Ureter (tissue), 1 donor: ENCODE results near the gene POC1A. TPM values are rescaled to one million over a fixed set of nuclear protein-coding genes. Genes with fewer than 3 reads are reported as not detected.

ENCODE experiments used
- DNase-seq: peaks from one replicate; pipeline ENCODE4 v3.0.0-alpha.2; 2020; ENCODE audit warnings: low spot score
- total RNA-seq: library from RNA; stranded (reverse); gene quantifications from one replicate; pipeline ENCODE4 v1.2.4, GENCODE V29; 2023
- donor health status: DM: yes; HTN: yes; CAD: no.

The POC1A gene
- total RNA-seq, 1 donor from 2014 or later = 3.6 TPM

DNA sequence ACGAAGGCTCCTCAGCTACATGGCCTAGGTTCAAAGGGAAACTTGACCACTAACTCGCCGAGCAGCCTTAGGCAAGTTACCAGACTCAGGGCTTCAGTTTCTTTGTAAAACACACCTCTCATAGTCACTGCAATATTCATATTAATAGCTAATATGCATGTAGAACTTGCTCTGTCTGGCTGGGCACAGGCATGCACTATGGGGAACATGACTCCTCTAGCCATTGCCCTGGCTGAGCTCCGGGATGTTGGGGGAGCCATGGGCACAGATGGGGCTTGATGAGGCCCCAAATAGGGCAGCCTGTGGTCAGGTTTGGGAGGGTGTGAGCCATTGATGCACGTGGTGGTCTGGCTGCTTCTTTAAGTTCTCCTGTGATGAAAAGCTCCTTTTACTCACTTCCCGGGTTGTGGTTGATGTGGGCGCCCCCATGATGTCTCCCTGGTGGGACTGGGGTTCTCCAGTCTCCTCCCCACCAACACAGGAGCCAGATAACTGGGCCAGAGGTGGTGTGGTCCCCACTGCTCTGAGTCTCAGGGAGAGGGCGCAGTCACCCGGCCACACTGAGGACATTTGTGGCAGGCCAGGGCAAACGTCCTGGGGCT, 68.4 kb downstream of the POC1A start:
- DNase-seq = no peak

DNA sequence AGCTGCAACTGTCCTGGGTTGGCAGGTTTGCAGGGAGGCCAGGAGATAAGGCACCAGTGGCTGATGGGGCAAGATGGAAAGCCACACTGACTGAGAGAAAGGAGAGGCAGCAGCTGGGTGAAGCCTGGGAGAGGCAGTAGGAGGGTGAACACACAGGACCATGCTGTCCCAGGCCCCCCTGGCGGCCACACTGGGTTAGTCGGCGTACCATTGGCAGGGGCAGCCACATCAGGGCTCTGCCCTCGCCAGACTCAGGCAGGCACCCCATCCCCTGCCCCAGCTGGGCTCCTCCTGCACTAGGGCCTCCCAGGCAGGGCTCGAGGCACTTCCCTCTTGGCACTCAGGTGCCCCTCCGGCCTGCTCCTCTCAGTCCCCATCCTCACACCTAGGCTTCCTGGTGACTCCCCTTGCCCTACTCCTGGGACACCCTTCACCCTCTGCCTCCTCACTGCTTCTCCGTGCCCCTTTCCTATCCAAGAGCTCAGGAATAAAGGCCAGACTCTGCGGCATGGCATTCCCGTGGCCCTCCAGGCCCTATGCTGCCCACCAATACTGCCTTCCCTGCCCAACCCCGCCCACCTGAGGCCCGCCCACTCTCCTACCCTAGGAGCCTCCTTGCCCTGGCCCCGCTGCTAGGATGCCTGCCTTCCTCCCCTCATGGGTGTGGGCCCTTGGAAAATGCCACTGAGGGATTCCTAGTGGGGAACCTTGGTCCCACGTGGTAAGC, 69.1 kb downstream of the POC1A start:
- no peak for DNase-seq

DNA sequence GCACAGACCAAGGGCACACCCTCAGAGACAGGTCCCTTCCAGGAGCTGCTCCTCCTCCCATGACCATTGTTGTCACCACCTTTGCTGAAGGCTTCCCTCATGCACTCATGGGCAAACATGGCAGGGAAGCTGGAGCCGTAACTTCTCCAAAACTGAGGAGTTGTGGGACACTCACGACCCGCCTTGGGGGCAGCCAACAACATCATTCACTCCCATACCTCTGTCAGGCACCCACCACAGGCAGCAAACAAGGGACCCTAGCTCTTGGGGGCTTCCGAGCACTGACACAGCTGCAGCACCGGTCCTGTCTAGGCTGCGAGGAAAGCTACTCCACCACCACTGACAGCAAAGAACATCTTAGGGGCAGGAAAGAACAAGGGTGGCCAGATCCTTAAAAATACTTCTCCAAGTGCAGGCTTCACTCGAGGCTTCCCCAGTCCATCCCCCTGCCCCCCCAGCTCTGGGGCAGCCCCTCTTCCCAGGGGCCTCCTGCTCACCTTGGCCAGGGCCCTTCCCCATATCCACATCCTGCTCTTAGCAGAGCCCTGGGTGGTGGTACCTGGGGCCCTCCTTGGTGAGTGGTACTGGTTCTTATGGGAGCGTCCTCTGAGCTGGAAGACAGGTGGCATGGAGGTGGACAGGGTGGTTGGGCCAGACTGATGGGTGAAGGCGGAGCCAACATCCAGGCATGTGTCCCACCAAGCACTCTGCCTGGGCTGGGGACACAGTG, 69.8 kb downstream of the POC1A start:
- no peak for DNase-seq

DNA sequence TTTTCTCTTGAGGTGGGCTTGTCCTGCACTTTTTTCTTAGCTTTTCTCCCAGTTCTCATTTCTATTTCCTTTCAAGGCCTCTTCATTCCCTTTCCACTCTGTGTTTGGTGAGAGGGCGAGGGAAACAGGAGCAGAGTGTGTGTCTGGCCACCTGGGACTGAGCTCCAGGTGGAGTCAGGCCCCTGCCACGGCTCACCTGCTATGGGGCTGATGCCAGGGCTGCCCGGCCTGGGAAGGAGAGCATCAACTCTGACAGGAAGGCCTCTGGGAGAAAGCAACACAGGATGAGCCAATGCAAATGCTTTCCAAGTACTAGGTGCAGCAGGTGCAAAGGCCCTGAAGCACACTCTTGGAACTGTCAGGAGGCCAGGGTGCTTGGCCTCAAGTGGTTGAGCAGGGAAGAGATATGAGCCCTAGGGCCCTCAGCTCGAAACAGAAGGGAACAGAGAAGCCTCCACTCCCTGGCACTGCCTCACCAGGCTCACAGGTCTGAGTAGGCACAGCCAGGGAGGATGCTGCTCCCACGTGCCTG, 70.6 kb downstream of the POC1A start:
- DNase-seq = no peak

DNA sequence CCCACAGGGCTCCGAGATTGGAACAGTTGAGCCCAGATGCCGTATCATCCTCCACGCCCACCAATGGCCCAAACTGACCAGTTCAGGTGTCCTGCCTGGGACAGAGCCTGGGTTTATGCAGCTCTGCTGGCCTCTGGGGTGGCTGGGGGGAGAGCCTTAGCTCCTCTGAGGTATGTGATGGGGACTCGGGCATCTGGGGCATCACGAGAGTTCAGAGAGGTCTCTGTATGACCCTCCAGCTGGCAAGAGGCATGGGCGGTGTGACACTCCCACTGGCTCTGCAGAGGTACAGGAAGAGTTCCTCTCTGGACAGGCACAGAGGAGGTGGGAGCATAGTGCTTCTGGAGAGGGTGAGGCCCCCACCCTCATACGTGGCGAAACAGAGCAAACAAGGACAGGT, 71.3 kb downstream of the POC1A start:
- DNase-seq = no peak

DNA sequence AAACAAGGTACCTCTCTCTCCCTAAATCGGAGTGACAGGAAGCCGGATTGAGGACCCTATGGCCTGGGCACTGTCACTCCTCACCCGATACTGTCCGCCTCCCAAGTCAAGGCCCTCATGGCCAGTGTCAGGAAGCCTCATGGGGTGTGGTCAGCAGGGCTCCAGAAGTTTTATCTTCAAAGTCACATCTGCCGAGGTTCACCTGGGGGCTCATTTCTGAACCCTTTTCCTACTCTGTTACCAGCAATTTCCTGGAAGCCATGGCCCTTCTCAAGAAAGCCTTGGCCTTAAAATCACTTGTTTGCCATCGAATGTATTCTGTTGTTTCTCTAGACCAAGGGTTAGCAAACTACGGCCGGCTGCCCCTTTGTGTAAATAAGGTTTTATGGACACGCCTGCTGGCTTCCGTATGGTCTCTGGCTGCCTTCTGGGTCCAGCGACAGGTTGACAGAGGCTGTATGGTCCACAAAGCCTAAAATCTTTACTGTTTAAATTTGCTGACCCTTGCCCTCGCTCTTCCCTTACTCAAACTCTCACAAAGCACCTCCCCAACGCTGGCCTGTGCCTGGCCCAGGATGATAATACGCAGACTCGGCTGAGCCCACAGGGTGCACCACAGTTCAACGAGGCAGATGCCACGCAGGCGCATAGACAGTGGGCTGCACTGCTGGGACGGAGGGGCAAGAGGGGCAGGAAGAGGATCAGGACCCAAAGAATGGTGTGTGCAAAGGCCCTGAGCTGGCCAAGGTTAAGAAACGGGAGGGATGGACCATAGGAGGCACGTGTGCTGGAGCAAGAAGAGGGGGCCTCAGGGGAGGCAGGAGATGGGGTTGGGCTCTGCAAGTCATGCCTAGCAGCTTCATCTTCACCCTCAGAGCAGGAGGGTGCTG, 73.1 kb downstream of the POC1A start:
- no peak for DNase-seq

DNA sequence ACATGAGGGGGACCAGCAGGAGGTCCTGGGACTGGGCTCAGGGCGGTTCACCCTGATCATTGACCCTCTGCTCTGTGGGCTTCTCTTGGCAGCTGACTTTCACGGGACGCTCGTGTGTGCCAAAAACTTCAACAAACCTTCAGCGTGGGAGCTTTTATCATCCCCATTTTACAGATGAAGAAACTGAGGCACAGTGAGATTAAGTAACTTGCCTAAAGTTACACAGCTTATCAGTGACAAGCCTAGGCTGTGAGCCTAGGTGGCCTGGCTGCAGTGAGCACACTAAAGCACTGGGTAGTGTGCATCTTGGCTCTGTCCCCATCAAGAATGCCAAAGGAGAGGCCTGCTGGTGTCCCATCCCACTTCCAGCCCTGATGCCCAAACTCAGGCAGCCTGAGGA, 74.3 kb downstream of the POC1A start:
- no peak for DNase-seq

DNA sequence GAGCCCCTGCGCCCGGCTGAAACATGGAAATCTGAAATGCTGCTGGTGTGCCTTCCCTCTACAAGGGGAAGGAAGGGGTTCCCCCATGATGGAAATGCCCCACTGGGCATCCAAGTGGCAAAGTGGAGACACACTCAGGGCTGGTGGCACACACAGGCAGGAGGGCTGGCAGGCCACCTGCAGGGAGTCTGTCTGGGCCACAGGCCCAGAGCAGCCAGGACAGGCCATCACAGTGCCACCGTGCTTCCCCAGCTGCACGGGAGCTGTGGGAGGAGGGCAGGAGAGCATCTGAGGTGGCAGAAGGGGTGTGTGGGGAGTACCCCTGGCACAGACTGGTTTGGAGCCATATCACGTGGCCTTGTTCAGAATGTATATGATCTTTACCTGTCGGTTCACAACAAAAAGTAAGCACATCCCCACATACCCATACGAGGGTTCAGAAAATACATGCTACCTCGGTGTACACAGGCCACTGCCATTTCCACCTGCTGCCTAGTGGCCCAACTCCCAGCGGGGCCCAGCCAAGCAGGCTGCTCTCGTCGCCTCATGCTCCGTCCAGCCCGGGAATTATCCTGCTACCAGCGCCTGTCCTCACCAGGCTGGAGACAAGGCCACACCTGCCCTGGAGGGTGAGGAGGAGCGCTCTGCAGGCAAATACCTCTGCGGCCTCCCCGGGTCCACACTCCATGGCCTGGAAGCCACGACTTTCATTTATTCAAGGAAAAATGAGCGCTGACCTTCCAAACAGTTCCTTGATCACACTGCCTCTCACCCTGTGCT, 75.3 kb downstream of the POC1A start:
- DNase-seq = no peak

DNA sequence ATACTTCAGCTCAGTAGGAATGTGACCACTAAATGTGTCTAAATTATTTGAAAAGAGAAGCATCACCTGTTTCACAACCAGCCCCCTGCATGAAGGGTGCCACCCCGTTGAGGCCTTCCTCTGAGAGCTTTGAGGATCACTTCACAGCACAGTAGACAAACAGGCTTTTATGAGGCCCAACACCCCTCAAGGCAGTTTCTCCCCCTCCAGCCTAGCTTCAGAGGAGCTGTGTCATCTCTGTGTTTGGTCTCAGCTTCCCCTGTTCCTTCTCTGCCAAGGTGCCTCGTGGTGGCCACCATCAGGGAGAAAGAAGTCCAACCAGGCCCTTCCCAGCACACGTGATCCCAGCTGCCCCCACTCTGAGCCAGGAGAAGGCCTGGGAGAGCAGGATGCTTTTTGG, 76.3 kb downstream of the POC1A start:
- DNase-seq = no peak

DNA sequence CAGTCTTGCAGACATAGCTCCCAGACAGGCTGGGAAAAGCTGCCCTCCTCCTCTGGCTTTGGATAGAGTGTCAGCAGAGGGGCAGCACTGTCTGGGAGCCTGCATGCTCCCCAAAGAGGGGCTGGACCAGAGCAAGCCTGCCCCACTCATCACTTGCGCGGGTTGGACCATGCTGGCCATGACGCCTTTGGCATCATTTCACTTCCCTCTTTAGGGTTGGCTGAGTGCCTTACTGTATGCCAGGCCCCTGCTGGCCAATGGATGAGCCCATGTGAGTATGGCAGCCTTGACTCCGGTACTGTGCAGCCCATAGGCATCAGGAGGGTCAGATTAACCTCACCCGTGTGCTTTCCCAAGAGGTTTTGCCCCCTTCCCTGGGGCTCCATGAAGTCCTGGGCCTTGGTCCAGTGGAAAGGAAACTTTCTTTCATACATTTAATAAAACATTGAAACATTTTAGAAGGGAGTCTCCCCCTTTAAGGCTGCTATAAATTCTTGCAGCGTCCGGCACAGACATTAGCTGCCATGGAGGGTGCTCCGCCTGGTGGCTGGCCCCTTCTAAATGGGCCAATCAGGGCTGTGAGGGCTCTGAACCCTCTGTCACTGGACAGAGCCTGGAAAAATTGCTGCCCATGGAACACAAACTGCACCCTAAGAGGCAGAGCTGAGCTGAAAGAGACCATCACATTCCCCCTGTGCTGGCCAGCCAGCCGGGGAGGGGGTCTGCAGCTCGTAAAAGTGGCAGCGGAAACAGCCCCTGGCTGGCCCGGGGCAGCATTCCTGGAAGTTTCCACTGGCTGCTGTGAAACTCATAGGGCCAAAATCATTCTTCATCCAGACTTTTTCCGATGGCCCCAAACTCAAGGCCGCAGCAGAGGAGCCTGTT, 77.1 kb downstream of the POC1A start:
- no peak for DNase-seq

DNA sequence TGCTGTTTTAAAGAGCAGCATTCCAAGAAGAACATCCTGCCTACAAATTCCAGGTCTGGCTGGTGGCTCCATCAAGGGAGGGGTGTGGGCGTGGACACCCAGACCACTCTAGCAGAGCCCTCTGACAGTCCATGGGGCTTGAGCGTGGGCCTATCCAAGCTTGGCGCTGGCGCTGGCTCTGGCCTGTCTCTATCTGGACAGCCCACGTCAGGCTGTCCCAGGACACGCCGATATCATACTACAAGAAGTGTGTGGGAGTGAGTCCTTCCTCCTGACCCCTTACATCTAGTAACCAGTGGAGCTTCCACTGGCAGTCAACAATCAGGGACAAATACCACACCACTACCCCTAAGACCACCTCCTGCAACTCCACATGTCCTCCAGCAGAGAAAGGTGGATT, 80.7 kb downstream of the POC1A start:
- DNase-seq = no peak

DNA sequence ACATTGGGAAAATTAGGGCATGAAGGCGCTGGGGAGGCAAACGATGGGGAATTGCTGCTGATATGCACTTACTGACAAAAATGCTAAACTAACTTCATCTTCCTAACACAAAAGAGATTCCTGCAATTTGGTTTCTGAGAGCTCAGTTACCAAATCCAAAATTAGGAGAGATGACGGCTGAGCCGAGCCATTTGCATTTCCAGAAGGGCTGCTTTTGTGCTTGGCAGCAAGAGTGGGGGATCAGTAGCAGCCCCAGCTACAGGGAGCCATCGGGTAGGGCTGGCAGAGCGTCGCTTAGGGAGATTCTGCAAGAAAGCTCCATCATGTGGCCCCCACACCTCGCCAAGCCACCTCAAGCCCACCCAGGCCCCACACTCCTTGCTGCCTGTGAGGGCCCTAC, 81.8 kb downstream of the POC1A start:
- no peak for DNase-seq

DNA sequence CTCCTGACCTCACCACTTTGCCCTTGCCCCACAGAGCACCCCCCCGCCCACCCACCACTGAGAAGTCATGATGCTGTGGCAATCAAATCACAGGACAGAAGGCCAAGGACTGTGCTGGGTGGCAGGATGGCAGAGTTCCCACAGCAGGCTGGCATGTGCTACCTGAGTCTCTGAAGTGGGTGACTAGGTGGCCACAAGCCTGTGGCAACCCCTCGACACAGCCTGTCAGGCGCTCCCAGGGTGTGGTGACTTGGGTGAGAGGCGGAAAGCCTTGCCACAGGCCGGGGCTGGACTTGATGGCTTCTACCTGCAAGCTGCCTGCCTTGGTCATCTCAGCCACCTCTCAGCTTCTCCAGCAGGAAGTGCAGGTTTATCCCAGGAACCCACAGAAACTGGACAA, 82.2 kb downstream of the POC1A start:
- no peak for DNase-seq

DNA sequence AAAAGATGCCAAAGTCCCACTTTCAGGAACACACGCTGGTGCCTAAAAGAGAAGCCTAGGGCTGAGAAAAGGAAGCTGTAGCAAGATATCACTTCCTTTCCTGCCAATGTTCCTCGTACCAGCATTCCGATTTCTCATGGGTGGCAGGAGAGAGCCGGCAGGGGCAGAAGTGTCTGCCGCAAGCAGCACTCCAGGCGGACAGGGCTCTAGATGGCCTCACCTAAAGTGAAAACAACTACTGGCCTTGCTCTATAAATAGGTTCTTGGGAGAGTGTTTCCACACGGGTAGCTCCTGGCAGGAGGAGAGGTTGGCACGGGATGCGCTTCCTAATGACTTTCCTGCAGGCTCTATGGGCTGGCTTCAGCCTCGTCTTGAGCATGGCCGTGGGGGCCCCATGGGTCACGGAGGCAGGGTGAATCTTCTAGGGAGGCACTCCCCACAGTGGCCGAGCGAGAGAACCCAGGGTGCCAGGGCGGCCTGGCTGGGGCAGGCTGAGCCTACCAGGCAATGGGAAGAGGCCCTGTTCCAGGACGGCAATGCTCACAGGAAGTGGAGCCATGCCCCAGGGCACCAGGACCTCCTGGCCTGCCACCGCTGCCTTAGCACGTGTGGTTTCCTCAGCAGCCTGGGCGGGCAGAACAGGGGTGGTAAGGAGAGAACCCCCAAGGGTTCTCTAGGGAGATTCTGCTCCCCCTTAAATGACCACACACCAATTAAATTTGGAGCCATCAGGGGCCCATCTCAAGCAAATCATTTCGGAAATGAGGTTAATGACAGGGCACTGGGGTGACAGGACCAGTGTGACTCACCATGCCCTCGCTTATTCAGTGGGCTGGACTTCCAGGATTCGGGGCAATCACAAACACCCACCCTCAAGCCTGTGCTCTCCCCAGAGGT, 83.2 kb downstream of the POC1A start:
- DNase-seq = no peak

DNA sequence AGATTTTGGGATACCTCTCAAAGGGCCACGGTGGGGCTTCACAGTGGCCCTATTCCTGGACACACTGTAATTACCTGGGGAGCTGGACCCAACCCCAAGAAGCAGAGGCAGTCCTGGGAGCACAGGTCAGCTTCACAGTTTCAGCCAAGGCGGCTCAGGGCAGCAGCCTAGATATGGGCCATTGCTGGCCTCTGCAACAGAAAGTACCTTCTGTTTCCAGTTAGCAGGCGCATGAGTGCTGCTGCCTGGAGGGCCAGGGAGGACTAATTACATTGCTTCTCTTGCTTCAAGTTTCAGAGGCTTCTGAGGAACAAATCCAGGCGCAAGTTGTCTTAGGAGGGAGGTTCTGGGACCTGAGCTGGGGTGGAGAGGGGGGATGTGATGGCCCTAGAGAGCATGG, 84.4 kb downstream of the POC1A start:
- no peak for DNase-seq

DNA sequence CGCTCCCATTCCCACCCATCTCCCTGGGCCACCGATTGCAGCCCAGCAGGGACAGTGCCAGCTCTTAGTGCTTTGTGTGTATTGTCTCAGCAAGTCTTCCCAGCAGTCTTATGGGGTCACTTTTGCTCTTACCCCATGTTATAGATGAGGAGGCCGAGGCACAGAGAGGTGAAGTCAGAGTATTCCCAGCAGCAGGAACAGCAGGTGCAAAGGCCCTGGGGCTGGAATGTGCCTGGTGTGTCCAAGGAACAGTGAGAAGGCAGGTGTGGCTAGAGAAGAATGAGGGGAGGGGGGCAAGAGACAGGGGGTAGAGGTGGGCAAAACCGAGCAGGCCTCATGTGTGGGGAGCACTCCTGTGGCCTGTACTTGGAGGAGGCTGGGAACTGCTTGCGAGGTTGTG, 85.1 kb downstream of the POC1A start:
- DNase-seq = no peak

DNA sequence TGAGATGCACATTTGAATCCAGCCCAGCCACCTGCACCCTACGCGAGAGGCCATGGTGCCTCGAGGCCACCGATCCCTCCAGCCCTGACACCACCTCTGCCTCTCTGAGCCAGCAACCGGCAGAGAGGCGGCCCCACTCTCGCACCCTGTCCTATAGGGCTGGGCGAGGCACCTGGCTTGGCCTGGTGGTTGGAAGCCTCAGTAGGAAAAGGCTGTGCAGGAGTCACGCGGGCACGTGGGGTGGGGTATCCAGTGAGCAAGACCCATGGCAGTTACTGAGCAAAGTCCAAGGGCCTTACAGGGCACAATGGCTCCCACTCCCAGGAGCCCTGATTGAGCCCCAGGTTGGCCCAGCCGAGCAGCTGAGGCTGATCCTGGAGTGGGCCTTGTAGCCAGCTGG, 85.5 kb downstream of the POC1A start:
- no peak for DNase-seq

DNA sequence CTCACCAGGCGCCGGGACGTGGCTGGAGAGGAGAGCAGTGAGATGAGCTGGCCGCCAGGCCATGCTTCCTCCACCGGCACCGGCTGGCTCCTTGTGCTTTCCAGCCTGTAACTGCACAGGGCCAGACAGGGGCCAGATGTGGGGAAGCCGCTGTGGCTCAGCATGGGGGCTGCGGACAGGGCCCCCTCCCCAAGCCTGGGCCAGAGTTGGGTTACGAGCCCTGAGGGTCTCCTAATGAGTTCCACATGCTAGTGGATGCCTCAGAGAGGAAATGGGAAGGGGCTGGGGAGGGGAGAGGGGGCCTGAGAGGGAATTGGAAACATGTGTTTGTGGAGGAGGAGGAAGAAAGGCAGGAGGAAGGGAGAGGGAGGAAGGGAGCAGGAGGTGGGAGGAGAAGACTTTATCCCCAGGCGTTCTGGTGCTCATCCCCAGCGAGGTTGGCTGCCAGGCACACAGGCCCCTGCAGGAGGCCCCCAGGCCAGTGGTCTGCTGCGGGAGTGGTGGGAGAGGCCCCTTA, 86.1 kb downstream of the POC1A start:
- no peak for DNase-seq

DNA sequence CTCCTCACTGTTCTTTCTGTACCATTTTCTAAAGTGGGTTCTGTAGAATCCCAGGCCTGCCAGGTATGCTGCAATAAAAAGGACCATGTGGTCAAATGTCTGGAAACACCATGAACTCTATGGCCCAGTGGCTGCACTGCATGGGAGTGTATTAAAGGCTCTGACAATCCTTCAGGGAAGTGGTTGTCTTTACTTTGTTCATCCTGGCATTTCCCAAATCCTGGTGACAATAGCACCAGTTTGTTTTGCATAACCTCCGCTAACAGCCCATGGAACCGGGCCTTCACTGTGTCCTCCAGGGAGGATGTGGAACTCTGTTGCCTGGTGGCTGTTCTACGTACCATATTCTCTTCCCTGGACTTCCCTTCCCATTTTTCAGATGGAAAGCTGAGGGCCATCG, 86.7 kb downstream of the POC1A start:
- no peak for DNase-seq
